HepG2 (cell line): ENCODE results near the gene STK38L. TPM values are rescaled to one million over a fixed set of nuclear protein-coding genes. Genes with fewer than 3 reads are reported as not detected.

ENCODE experiments used
- ATAC-seq: fragments of 200-7000 bp; cut with Tn5 transposase; 3 replicates; pipeline ENCODE4 v1.9.1; 2020; ENCODE audit warnings: mild to moderate bottlenecking, moderate library complexity
- BruUV-seq: library from RNA; stranded (reverse); fragments of 400-500 nt; replicated peaks from 2 replicates; lab custom pipeline; 2021; lab: Mats Ljungman, UMichigan
- CTCF ChIA-PET: fragments of 300-600 bp; formaldehyde crosslinking; extraction: SDS; loops from one replicate; lab custom pipeline; 2021; ENCODE audit warnings: low total read pairs, inconsistent platforms, low intra/inter-chr PET ratio; lab: Yijun Ruan, JAX
- POLR2A ChIA-PET: fragments of 350-600 bp; sonication (Branson Sonifier 250); formaldehyde crosslinking; loops from one replicate; lab custom pipeline; 2020; ENCODE audit warnings: antibody characterized with exemption, inconsistent platforms; lab: Yijun Ruan, JAX
- DNase-seq: peaks from one replicate; pipeline ENCODE4 v3.0.0-alpha.2; 2015; ENCODE audit warnings: low spot score
- FAIRE-seq: peaks from 3 replicates; lab custom pipeline; 2011; peaks lifted over from hg19 to GRCh38; lab: Jason Lieb, UNC
- H2AFZ ChIP-seq: one replicate; pipeline ENCODE4 v1.6.1; 2011; ENCODE audit warnings: low read length, inconsistent platforms
- H3K27ac ChIP-seq: fragments of 300-600 bp; 3 replicates; pipeline ENCODE4 v1.8.0; 2011; ENCODE audit warnings: mixed run types, mild to moderate bottlenecking, mixed read lengths, low read length, inconsistent platforms; ENCODE audit not compliant: insufficient read depth; ENCODE audit errors: extremely low read length
- H3K27me3 ChIP-seq, 2 experiments: fragments of 200-600 bp in 1 of 2; 2 replicates in 1 of 2; 3 replicates in 1 of 2; pipeline versions ENCODE4 v1.6.0 to v1.8.0; 2011; ENCODE audit warnings: low read length in 2 of 2, mild to moderate bottlenecking in 2 of 2, moderate library complexity in 2 of 2, inconsistent platforms in 1 of 2; ENCODE audit not compliant: insufficient read depth in 2 of 2, control insufficient read depth in 1 of 2
- H3K36me3 ChIP-seq, 2 experiments: fragments of 200-600 bp in 1 of 2; replicated peaks in 1 of 2; 2 replicates in 1 of 2; 3 replicates in 1 of 2; pipeline versions ENCODE4 v1.5.1 to v1.8.0; 2011; ENCODE audit warnings: low read length in 2 of 2, inconsistent platforms in 1 of 2; ENCODE audit not compliant: insufficient read depth in 2 of 2, control insufficient read depth in 1 of 2
- H3K4me1 ChIP-seq: 2 replicates; pipeline ENCODE4 v1.5.1; 2012; ENCODE audit warnings: low read length, inconsistent platforms; ENCODE audit not compliant: insufficient read depth
- H3K4me2 ChIP-seq: 2 replicates; pipeline ENCODE4 v1.6.0; 2011; ENCODE audit warnings: low read depth, low read length, inconsistent platforms
- H3K4me3 ChIP-seq, 3 experiments: fragments of 200-600 bp in 1 of 3; sonication (generic), shearing (Covaris generic) in 1 of 3; replicated peaks in 1 of 3; 2 replicates each; pipeline ENCODE4 v1.5.1; 2011 to 2016; ENCODE audit warnings: low read length in 3 of 3, inconsistent platforms in 2 of 3, low read depth in 2 of 3, mild to moderate bottlenecking in 2 of 3, control low read depth in 1 of 3, mixed read lengths in 1 of 3; ENCODE audit not compliant: insufficient read depth in 1 of 3
- H3K79me2 ChIP-seq: one replicate; pipeline ENCODE4 v1.6.1; 2011; ENCODE audit warnings: low read length, inconsistent platforms; ENCODE audit not compliant: insufficient read depth
- H3K9ac ChIP-seq: 2 replicates; pipeline ENCODE4 v1.6.0; 2011; ENCODE audit warnings: mild to moderate bottlenecking, low read depth, low read length, inconsistent platforms; ENCODE audit not compliant: insufficient read depth
- H3K9me3 ChIP-seq: 2 replicates; pipeline ENCODE4 v1.5.1; 2012; ENCODE audit warnings: mild to moderate bottlenecking, low read length
- H4K20me1 ChIP-seq: 2 replicates; pipeline ENCODE4 v1.6.0; 2011; ENCODE audit warnings: inconsistent platforms, mild to moderate bottlenecking, low read length, moderate library complexity; ENCODE audit not compliant: insufficient read depth
- ATM ChIP-seq: fragments of 450-650 bp; IDR thresholded peaks from 2 replicates; pipeline ENCODE4 v1.7.1; 2017; ENCODE audit warnings: mild to moderate bottlenecking, borderline replicate concordance
- GZF1 ChIP-seq: sonication (generic); formaldehyde crosslinking; IDR thresholded peaks from 2 replicates; pipeline ENCODE4 v1.5.1; 2020; ENCODE audit warnings: mild to moderate bottlenecking, missing genetic modification reagents
- HDAC2 ChIP-seq: sonication (generic); formaldehyde crosslinking; IDR thresholded peaks from 2 replicates; pipeline ENCODE4 v1.4.0; 2020; ENCODE audit warnings: missing genetic modification reagents
- NFYB ChIP-seq: sonication (generic); formaldehyde crosslinking; IDR thresholded peaks from 2 replicates; pipeline ENCODE4 v1.4.0; 2020; ENCODE audit warnings: missing genetic modification reagents
- RCOR2 ChIP-seq: IDR thresholded peaks from 2 replicates; pipeline ENCODE4 v1.6.1; 2016; ENCODE audit warnings: missing biosample characterization, missing genetic modification reagents
- ZBTB3 ChIP-seq: sonication (generic); formaldehyde crosslinking; IDR thresholded peaks from 2 replicates; pipeline ENCODE4 v1.4.0; 2020; ENCODE audit warnings: low read depth, mild to moderate bottlenecking, moderate library complexity, missing genetic modification reagents, borderline replicate concordance
- ZNF17 ChIP-seq: sonication (generic); formaldehyde crosslinking; IDR thresholded peaks from 2 replicates; pipeline ENCODE4 v1.5.0; 2020; ENCODE audit warnings: mild to moderate bottlenecking, missing genetic modification reagents
- ZNF629 ChIP-seq: sonication (generic); formaldehyde crosslinking; conservative IDR thresholded peaks from 2 replicates; pipeline ENCODE4 v1.5.0; 2020; ENCODE audit warnings: missing genetic modification reagents
- WGBS: methylation state at CpG from one replicate; pipeline ENCODE4 v1.1.6; 2017; ENCODE audit warnings: low lambda C conversion rate; 5-methylcytosine and 5-hydroxymethylcytosine counted together
- in situ Hi-C: cut with HindIII; loops from 2 replicates; pipeline ENCODE4 v1.10.0; 2017; ENCODE audit warnings: low pct_unique_long_range_greater_than_20kb; ENCODE audit not compliant: extremely low pct_ligation_motif_present
- intact Hi-C: fragments of 100-400 bp; cut with micrococcal nuclease; formaldehyde crosslinking; loops from one replicate; pipeline ENCODE4 v1.10.0; 2022; ENCODE audit not compliant: unreplicated experiment
- polyA plus RNA-seq, 8 experiments: library from polyadenylated mRNA; depleted of rRNA in 3 of 8; stranded (reverse) in 7 of 8; unstranded in 1 of 8; fragments of >200 nt; fragmentation: Illumina TruSeq in 4 of 8; extraction: Trizol in 4 of 8; gene quantifications; 2 replicates each; pipeline versions ENCODE4 v1.2.1 to v1.2.3, GENCODE V29; 2011 to 2016; ENCODE audit warnings: low read depth in 4 of 8, missing spikeins in 1 of 8, mixed read lengths in 1 of 8; ENCODE audit not compliant: insufficient read depth in 1 of 8
- total RNA-seq, 5 experiments: library from RNA; depleted of rRNA; stranded (reverse); fragments of >200 nt; fragmentation: Illumina TruSeq; extraction: Trizol; gene quantifications; 2 replicates each; pipeline ENCODE4 v1.2.3, GENCODE V29; 2016; ENCODE audit warnings: low read depth in 1 of 5
- TF ChIP-seq, protein P1 (sequence below): sonication (generic); formaldehyde crosslinking; IDR thresholded peaks from 2 replicates; pipeline ENCODE4 v1.5.0; 2020; ENCODE audit warnings: missing genetic modification reagents, mild to moderate bottlenecking, borderline replicate concordance
- TF ChIP-seq, protein P2 (sequence below): sonication (generic); formaldehyde crosslinking; IDR thresholded peaks from 2 replicates; pipeline ENCODE4 v1.5.0; 2020; ENCODE audit warnings: missing genetic modification reagents
- TF ChIP-seq, protein P3 (sequence below): fragments of 450-650 bp; IDR thresholded peaks from 2 replicates; pipeline ENCODE4 v1.6.1; 2017; ENCODE audit warnings: mild to moderate bottlenecking

STK38L gene
- total and polyA plus RNA-seq, 2 of the 13 experiments (the other 11 are each of a cell fraction or from before 2014, with no cell fraction given), result 6.1 to 26.4 TPM

- TF ChIP-seq, protein P1, sequence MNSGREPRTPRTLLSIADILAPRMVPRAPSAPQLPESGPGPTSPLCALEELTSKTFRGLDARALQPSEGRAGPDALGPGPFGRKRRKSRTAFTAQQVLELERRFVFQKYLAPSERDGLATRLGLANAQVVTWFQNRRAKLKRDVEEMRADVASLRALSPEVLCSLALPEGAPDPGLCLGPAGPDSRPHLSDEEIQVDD, result no peak
- peak; percentile 89 for TF ChIP-seq ZNF629 (CRISPR knock-in tag)
- in situ Hi-C loops (no loop called here), intact Hi-C loops (loop anchor here (5.0 kb wide), 1 partner anchor 303 kb away; no protein-coding TSS in a partner anchor)
- Histone ChIP-seq H3K9ac (no peak overlapping the region), H3K79me2 (peaks cover 11% of the 10 kb centered on the region), H3K27ac (no peak overlapping the region), H2AFZ (no peak overlapping the region), H4K20me1 (no peaks in the 10 kb centered on the region; the same call in 1 of the 2 replicates), H3K9me3 (no peaks in the 10 kb centered on the region), H3K27me3 (no peaks in the 10 kb centered on the region; a peak in 1 of 5 replicates), H3K4me3 (no peak overlapping the region), H3K36me3 (no peaks in the 10 kb centered on the region), H3K4me2 (peak overlapping the region; percentile 93; the same call in 1 of the 2 replicates), H3K4me1 (peaks cover 59% of the 10 kb centered on the region)
- no peak for DNase-seq
- no peak for FAIRE-seq
- POLR2A ChIA-PET, result no interaction called here
- no TSS peak for BruUV-seq
- ATAC-seq, result no peak
- CTCF ChIA-PET, result no interaction called here
- WGBS, result 80% methylated on average over 6 of the region's 6 CpGs
Measured at GRCh38 chr12:27334721-27335082, 90.6 kb downstream of the STK38L start.

DNA sequence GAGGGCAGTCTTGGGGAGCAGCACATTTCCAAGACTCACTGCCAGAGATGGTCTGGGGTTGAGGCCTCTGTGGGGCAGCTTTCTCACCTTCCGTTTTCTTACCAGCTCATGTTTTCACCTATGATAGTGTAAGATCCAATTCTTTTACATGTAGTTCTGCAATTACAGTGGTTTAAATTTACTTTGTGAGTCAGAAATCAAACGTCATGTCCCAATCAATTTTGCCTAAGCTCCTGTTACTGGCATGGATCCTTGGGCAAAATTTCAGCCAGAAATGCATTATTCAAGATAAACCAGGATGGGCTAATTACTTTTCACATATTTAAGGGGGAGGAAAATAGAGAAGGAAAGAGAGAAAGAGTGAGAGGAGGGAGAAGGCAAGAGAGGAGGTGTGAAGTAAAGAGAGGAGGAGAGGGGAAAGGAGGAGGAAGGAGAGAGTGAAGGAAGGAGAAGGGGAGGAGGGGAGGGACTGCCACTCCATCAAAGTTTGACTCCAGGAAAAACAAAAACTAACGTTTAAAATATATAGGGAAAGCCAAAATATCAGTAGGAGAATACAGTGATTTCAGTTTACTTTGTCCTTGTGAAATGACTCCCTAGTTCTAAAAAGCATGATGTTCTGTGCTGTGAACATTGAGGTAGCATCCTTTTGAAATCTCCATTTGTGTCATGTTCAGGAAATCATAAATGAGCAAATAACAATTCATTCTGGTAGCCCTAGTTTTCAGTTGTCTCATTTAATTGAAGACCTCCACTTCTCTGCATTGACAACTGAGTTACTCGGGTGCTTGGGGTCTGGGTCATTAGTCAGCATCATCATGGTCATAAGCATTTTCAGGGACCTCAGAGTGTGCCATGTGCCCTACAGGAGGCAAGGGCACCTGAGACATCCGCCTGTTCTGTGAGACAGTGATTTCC is 91.5 kb downstream of the STK38L start:
- no TSS peak for BruUV-seq

More for the DNA sequence above, 91.5 kb downstream of the STK38L start:
- DNase-seq (no peak), FAIRE-seq (no peak), ATAC-seq (no peak)
- ChIA-PET CTCF (no interaction called here), POLR2A (no interaction called here)
- H3K4me3 ChIP-seq, result no peak overlapping the region
- no peaks in the 10 kb centered on the region for H3K9me3 ChIP-seq
- H4K20me1 ChIP-seq, result no peaks in the 10 kb centered on the region; the same call in 1 of the 2 replicates
- H2AFZ ChIP-seq, result no peak overlapping the region
- WGBS, result 84% methylated on average over 5 of the region's 5 CpGs
- no peak overlapping the region for H3K4me2 ChIP-seq
- no peaks in the 10 kb centered on the region for H3K36me3 ChIP-seq
- in situ Hi-C loops, result no loop called here
- H3K9ac ChIP-seq, result no peak overlapping the region
- peaks cover 56% of the 10 kb centered on the region for H3K4me1 ChIP-seq
- TF ChIP-seq RCOR2 (CRISPR knock-in tag), result no peak
- no peak for TF ChIP-seq GZF1 (CRISPR knock-in tag)
- no peak for TF ChIP-seq ZBTB3 (CRISPR knock-in tag)
- TF ChIP-seq HDAC2 (CRISPR knock-in tag), result no peak
- no peak for TF ChIP-seq NFYB (CRISPR knock-in tag)
- TF ChIP-seq, protein P2, sequence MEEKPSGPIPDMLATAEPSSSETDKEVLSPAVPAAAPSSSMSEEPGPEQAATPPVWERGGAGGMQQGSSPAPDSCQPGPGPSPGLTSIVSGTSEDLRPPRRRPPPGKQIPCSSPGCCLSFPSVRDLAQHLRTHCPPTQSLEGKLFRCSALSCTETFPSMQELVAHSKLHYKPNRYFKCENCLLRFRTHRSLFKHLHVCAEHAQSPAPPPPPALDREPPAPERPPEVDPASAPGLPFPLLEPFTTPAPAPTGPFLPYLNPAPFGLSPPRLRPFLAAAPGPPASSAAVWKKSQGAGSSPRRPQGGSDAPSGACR (CRISPR knock-in tag), result no peak
- TF ChIP-seq, protein P3, sequence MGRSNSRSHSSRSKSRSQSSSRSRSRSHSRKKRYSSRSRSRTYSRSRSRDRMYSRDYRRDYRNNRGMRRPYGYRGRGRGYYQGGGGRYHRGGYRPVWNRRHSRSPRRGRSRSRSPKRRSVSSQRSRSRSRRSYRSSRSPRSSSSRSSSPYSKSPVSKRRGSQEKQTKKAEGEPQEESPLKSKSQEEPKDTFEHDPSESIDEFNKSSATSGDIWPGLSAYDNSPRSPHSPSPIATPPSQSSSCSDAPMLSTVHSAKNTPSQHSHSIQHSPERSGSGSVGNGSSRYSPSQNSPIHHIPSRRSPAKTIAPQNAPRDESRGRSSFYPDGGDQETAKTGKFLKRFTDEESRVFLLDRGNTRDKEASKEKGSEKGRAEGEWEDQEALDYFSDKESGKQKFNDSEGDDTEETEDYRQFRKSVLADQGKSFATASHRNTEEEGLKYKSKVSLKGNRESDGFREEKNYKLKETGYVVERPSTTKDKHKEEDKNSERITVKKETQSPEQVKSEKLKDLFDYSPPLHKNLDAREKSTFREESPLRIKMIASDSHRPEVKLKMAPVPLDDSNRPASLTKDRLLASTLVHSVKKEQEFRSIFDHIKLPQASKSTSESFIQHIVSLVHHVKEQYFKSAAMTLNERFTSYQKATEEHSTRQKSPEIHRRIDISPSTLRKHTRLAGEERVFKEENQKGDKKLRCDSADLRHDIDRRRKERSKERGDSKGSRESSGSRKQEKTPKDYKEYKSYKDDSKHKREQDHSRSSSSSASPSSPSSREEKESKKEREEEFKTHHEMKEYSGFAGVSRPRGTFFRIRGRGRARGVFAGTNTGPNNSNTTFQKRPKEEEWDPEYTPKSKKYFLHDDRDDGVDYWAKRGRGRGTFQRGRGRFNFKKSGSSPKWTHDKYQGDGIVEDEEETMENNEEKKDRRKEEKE, result no peak
- TF ChIP-seq ATM, result no peak
- no peak for TF ChIP-seq ZNF17
- H3K27me3 ChIP-seq, result no peaks in the 10 kb centered on the region; a peak in 1 of 5 replicates
- intact Hi-C loops, result no loop called here
- H3K27ac ChIP-seq, result no peak overlapping the region
- H3K79me2 ChIP-seq, result peaks cover 11% of the 10 kb centered on the region
